A549 (cell line): ENCODE data around the gene LINGO3. TPM values are rescaled to one million over a fixed set of nuclear protein-coding genes. Genes with fewer than 3 reads are reported as not detected.

Source experiments
- ATAC-seq, 2 experiments: fragments of 200-7000 bp in 1 of 2; fragments of >200 bp in 1 of 2; cut with Nextera tagmentation in 1 of 2; cut with Tn5 transposase in 1 of 2; 3 replicates each; pipeline versions ENCODE4 v1.8.0 to v1.9.1; 2018 to 2020; ENCODE audit warnings: mild to moderate bottlenecking in 1 of 2, moderate library complexity in 1 of 2
- CTCF ChIA-PET: fragments of 300-600 bp; sonication (Branson Sonifier 250); formaldehyde crosslinking; extraction: SDS; loops from one replicate; lab custom pipeline; 2021; ENCODE audit warnings: antibody characterized with exemption, inconsistent platforms; lab: Yijun Ruan, JAX
- POLR2A ChIA-PET: fragments of 350-600 bp; formaldehyde crosslinking; extraction: SDS; loops from one replicate; lab custom pipeline; 2021; ENCODE audit warnings: antibody characterized with exemption, inconsistent platforms; lab: Yijun Ruan, JAX
- DNase-seq, 2 experiments: peaks; one replicate each; pipeline versions ENCODE4 v3.0.0 to v3.0.0-alpha.2; 2011 to 2016; ENCODE audit warnings: low read depth in 1 of 2, low spot score in 1 of 2
- FAIRE-seq: peaks from 2 replicates; lab custom pipeline; 2011; peaks lifted over from hg19 to GRCh38; lab: Jason Lieb, UNC
- H3K27ac ChIP-seq, 2 experiments: fragments of >200 bp; sonication (Bioruptor Twin); formaldehyde crosslinking; 3 replicates each; pipeline ENCODE4 v1.5.1; 2016 to 2017
- H3K4me1 ChIP-seq: fragments of >200 bp; sonication (Bioruptor Twin); formaldehyde crosslinking; 3 replicates; pipeline ENCODE4 v1.6.1; 2016
- H3K4me2 ChIP-seq: fragments of >200 bp; sonication (Bioruptor Twin); formaldehyde crosslinking; 3 replicates; pipeline ENCODE4 v1.6.1; 2016
- H3K4me3 ChIP-seq: fragments of >200 bp; sonication (Bioruptor Twin); formaldehyde crosslinking; 3 replicates; pipeline ENCODE4 v1.5.1; 2016
- H3K9me3 ChIP-seq: fragments of >200 bp; sonication (Bioruptor Twin); formaldehyde crosslinking; 3 replicates; pipeline ENCODE4 v1.6.1; 2016
- CBX8 ChIP-seq: fragments of 200-600 bp; sonication (generic); IDR thresholded peaks from 2 replicates; pipeline ENCODE4 v1.6.1; 2016
- CHD2 ChIP-seq: fragments of 150-350 bp; IDR thresholded peaks from 2 replicates; pipeline ENCODE4 v1.6.1; 2014; ENCODE audit warnings: low read length; ENCODE audit not compliant: partially characterized antibody
- CHD4 ChIP-seq: fragments of 200-600 bp; sonication (generic); IDR thresholded peaks from 2 replicates; pipeline ENCODE4 v1.6.1; 2016; ENCODE audit warnings: antibody characterized with exemption, mild to moderate bottlenecking, borderline replicate concordance
- FOSB ChIP-seq: fragments of 250-450 bp; sonication (Bioruptor Pico); IDR thresholded peaks from 2 replicates; pipeline ENCODE4 v1.5.0; 2020; ENCODE audit warnings: mild to moderate bottlenecking, moderate library complexity
- FOSL2 ChIP-seq, 2 experiments: fragments of 450-650 bp in 1 of 2; fragments of >200 bp in 1 of 2; sonication (Bioruptor Twin) in 1 of 2; formaldehyde crosslinking; IDR thresholded peaks; 2 replicates each; pipeline versions ENCODE4 v1.5.0 to v1.6.1; 2016 to 2020; ENCODE audit warnings: mild to moderate bottlenecking in 1 of 2, moderate library complexity in 1 of 2
- JUN ChIP-seq, 2 experiments: fragments of >200 bp; sonication (Bioruptor Twin); formaldehyde crosslinking; IDR thresholded peaks; 2 replicates in 1 of 2; 3 replicates in 1 of 2; pipeline ENCODE4 v1.6.1; 2016 to 2017
- KDM5A ChIP-seq: fragments of 200-600 bp; sonication (generic); IDR thresholded peaks from 2 replicates; pipeline ENCODE4 v1.6.1; 2016; ENCODE audit warnings: antibody characterized with exemption, mild to moderate bottlenecking
- RARB ChIP-seq: fragments of 250-450 bp; sonication (Bioruptor Pico); IDR thresholded peaks from 2 replicates; pipeline ENCODE4 v1.8.0; 2021; ENCODE audit warnings: mild to moderate bottlenecking, moderate library complexity
- RCOR1 ChIP-seq: fragments of 150-350 bp; IDR thresholded peaks from 2 replicates; pipeline ENCODE4 v1.6.1; 2014; ENCODE audit warnings: antibody characterized with exemption, low read length, low read depth
- ZC3H11A ChIP-seq: fragments of 450-650 bp; IDR thresholded peaks from 2 replicates; pipeline ENCODE4 v1.6.1; 2014; ENCODE audit warnings: antibody characterized with exemption, mild to moderate bottlenecking
- ZNF302 ChIP-seq: fragments of 250-450 bp; sonication (Bioruptor Pico); IDR thresholded peaks from 2 replicates; pipeline ENCODE4 v1.9.0; 2021; ENCODE audit warnings: inconsistent platforms, mild to moderate bottlenecking, moderate library complexity
- WGBS: methylation state at CpG from one replicate; pipeline ENCODE4 v1.1.6; 2017; ENCODE audit errors: missing lambda C conversion rate; 5-methylcytosine and 5-hydroxymethylcytosine counted together
- polyA plus RNA-seq, 4 experiments: library from polyadenylated mRNA; depleted of rRNA in 3 of 4; stranded (reverse); fragments of >200 nt; fragmentation: RNase III in 1 of 4; extraction: RNeasy Plus Mini Kit Qiagen cat#74134 plus additional on column Dnase treatment in 1 of 4; gene quantifications; 2 replicates in 3 of 4; 3 replicates in 1 of 4; pipeline ENCODE4 v1.2.3, GENCODE V29; 2011 to 2017
- TF ChIP-seq, protein P1 (sequence below): fragments of >200 bp; sonication (Bioruptor Twin); formaldehyde crosslinking; IDR thresholded peaks from 2 replicates; pipeline ENCODE4 v1.6.1; 2016
- TF ChIP-seq, protein P2 (sequence below): fragments of >200 bp; sonication (Bioruptor Twin); formaldehyde crosslinking; IDR thresholded peaks from 3 replicates; pipeline ENCODE4 v1.5.1; 2016
- TF ChIP-seq, protein P3 (sequence below): fragments of 250-450 bp; sonication (Bioruptor Pico); IDR thresholded peaks from 2 replicates; pipeline ENCODE4 v1.5.0; 2021; ENCODE audit warnings: mild to moderate bottlenecking, moderate library complexity, borderline replicate concordance
- TF ChIP-seq, protein P4 (sequence below): IDR thresholded peaks from 2 replicates; pipeline ENCODE4 v1.6.1; 2012

The LINGO3 gene
- polyA plus RNA-seq, 2 of the 4 experiments (the other 2 are of a cell fraction), result not detected

DNA sequence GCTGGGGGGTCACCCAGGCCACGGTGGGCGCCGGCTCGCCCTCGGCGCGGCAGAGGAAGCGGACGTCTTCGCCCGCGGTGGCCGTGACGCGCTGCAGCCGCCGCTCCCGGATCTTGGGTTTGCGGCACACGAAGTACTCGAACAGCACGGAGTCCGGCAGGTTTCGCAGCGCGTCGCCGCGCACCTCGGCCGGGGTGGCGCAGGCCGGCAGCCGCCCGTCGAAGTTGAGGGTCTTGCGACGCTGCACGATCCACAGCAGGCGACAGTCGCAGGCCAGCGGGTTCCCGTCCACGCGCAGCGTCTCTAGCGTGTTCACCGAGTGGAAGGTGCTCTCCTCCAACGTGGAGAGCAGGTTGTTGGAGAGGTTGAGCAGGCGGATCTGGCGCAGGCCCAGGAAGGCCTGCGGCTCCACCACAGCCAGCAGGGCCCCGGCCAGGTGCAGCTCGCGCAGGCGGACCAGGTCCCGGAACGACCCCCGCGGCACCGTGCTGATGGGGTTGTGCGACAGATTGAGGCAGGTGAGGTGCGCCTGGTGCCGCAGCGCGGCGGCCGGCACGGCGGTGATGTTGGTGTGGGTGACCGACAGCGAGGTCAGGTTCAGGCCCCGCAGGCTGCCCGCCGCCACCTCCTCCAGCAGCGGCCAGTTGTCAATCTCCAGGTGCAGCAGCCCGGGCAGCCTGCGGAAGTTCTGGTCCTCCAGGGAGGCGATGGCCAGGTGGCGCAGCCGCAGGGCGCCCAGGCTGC is 17.3 kb downstream of the LINGO3 start:
- ChIA-PET CTCF (interaction anchor here (2.7 kb wide), 1 partner anchor 17 kb away, joined by 6 read pairs; no protein-coding TSS in a partner anchor), POLR2A (no interaction called here)
- ATAC-seq, result peak in 1 of 2 experiments; percentile 12; a peak in 2 of 6 replicates
- WGBS, result 46% methylated on average over 13 of the region's 82 CpGs
- TF ChIP-seq, protein P1, sequence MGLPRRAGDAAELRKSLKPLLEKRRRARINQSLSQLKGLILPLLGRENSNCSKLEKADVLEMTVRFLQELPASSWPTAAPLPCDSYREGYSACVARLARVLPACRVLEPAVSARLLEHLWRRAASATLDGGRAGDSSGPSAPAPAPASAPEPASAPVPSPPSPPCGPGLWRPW, result no peak
- no peak for TF ChIP-seq CHD4
- TF ChIP-seq CHD2, result no peak
- no peak for TF ChIP-seq RCOR1
- TF ChIP-seq, all 56 proteins: peak for 0
- H3K9me3 ChIP-seq, result no peaks in the 10 kb centered on the region
- H3K27ac ChIP-seq, result peak overlapping the region in 1 of 2 experiments; percentile 46; a peak in 1 of 6 replicates
- FAIRE-seq (no peak), DNase-seq (no peak)
- peak overlapping the region; percentile 88 for H3K4me2 ChIP-seq
- H3K4me1 ChIP-seq, result peaks cover 5% of the 10 kb centered on the region; the same call in 2 of the 3 replicates
- peak overlapping the region; percentile 40 for H3K4me3 ChIP-seq

DNA sequence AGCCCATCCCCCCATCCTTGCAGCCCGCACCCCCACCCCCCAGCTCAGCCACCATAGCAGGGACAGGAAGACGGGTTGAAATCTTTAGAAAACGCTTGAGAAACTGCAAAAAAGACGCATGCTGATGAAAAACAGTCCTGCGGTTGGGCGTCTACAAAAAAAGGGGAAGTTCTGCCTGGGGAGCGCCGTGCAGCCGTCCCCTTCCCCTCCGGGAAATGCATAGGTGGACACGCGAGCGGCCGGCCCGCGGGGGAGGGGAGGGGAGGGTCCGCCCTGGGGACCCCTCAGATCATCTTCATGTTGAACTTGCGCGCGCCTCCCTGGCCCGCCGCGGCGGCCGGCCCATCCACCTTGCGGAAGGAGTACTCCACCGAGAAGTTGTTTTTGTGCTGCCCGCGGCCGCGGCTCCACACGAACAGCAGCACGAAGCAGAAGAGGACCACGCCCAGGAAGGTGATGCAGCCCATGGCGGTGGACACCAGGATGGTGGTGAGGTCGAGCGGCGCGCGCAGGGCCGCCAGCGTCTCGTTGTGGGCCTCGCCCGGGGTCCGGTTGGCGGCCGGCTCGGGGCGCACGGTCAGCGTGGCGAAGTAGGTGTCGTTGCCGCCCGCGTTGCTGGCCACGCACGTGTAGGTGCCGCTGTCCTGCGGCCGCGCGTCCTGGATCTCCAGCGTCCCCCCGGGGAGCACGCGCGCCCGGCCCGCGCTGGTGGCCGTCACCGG is 18.1 kb downstream of the LINGO3 start:
- Histone ChIP-seq H3K27ac (peak overlapping the region in 1 of 2 experiments; percentile 47; a peak in 3 of 6 replicates), H3K4me1 (peaks cover 5% of the 10 kb centered on the region; the same call in 2 of the 3 replicates), H3K4me3 (peak overlapping the region; percentile 40), H3K9me3 (no peaks in the 10 kb centered on the region), H3K4me2 (peak overlapping the region; percentile 88)
- ATAC-seq (peak; percentile 35 to 46; a peak in 3 of 6 replicates), DNase-seq (no peak), FAIRE-seq (no peak)
- POLR2A ChIA-PET, result no interaction called here
- 6% methylated on average over 15 of the region's 74 CpGs for WGBS
- TF ChIP-seq JUN (IDR thresholded peaks at IDR 0.05) (no peak), FOSL2 (IDR thresholded peaks at IDR 0.05) (no peak), FOSL2 (CRISPR knock-in tag; IDR thresholded peaks at IDR 0.05) (no peak), RARB (CRISPR knock-in tag) (no peak), ZNF302 (CRISPR knock-in tag) (no peak), ZC3H11A (no peak), CHD4 (no peak), CBX8 (no peak)
- TF ChIP-seq, protein P2, sequence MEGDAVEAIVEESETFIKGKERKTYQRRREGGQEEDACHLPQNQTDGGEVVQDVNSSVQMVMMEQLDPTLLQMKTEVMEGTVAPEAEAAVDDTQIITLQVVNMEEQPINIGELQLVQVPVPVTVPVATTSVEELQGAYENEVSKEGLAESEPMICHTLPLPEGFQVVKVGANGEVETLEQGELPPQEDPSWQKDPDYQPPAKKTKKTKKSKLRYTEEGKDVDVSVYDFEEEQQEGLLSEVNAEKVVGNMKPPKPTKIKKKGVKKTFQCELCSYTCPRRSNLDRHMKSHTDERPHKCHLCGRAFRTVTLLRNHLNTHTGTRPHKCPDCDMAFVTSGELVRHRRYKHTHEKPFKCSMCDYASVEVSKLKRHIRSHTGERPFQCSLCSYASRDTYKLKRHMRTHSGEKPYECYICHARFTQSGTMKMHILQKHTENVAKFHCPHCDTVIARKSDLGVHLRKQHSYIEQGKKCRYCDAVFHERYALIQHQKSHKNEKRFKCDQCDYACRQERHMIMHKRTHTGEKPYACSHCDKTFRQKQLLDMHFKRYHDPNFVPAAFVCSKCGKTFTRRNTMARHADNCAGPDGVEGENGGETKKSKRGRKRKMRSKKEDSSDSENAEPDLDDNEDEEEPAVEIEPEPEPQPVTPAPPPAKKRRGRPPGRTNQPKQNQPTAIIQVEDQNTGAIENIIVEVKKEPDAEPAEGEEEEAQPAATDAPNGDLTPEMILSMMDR, result no peak
- TF ChIP-seq, protein P3, sequence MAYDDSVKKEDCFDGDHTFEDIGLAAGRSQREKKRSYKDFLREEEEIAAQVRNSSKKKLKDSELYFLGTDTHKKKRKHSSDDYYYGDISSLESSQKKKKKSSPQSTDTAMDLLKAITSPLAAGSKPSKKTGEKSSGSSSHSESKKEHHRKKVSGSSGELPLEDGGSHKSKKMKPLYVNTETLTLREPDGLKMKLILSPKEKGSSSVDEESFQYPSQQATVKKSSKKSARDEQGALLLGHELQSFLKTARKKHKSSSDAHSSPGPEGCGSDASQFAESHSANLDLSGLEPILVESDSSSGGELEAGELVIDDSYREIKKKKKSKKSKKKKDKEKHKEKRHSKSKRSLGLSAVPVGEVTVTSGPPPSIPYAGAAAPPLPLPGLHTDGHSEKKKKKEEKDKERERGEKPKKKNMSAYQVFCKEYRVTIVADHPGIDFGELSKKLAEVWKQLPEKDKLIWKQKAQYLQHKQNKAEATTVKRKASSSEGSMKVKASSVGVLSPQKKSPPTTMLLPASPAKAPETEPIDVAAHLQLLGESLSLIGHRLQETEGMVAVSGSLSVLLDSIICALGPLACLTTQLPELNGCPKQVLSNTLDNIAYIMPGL (CRISPR knock-in tag), result no peak
- CTCF ChIA-PET, result interaction anchor here (2.6 to 2.7 kb wide), 2 partner anchors 15 to 16 kb away, joined by 6 to 11 read pairs; no protein-coding TSS in a partner anchor

DNA sequence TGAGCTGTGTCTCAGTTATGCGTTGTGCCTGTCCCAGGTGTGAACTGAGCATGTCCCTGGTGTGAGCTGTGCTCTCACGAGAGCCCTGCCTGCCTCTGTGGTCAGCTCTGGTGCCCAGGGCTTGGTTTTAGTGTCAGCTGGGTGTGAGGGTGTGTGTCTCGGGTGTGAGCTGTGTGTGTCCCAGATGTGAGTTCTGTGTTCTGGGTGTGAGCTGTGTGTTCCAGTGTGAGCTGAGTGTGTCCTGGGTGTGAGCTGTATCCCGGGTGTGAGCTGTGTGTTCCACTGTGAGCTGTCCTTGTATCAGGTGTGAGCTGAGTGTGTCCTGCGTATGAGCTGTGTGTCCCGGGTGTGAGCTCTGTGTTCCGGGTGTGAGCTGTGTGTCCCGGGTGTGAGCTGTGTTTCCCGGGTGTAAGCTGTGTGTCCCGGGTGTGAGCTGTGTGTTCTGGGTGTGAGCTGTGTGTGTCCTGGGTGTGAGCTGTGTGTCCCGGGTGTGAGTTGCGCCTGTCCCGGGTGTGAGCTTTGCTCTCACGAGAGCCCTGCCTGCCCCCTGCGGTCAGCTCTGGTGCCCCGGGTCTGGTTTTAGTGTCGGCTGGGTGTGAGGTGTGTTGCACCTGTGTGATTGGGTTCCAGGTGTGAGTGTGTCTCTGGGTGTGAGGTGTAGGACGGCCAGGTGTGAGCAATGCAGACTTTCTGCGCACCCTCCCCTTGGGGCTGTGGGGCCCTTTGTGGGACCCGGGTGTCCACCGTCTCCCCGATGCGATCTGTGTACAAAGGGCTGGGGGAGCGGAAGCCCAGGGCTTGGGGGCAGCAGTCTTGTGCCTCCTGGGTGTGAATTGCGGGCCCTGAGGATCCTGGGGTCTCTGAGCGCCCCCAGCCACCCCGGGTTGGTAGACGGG is 18.9 kb downstream of the LINGO3 start:
- FAIRE-seq, result no peak
- Histone ChIP-seq H3K4me2 (peak overlapping the region; percentile 88), H3K27ac (no peak overlapping the region), H3K4me3 (peak overlapping the region; percentile 40; the same call in 2 of the 3 replicates), H3K4me1 (peaks cover 5% of the 10 kb centered on the region; the same call in 2 of the 3 replicates), H3K9me3 (no peaks in the 10 kb centered on the region)
- 77% methylated on average over 8 of the region's 28 CpGs for WGBS
- CTCF ChIA-PET, result interaction anchor here (0.7 to 2.6 kb wide), 2 partner anchors 14 to 348 kb away, joined by 4 to 11 read pairs; no protein-coding TSS in a partner anchor
- no peak for ATAC-seq
- DNase-seq, result no peak
- POLR2A ChIA-PET, result no interaction called here
- TF ChIP-seq FOSB (CRISPR knock-in tag) (no peak), RCOR1 (no peak), KDM5A (no peak), CHD4 (no peak)
- TF ChIP-seq, protein P4, sequence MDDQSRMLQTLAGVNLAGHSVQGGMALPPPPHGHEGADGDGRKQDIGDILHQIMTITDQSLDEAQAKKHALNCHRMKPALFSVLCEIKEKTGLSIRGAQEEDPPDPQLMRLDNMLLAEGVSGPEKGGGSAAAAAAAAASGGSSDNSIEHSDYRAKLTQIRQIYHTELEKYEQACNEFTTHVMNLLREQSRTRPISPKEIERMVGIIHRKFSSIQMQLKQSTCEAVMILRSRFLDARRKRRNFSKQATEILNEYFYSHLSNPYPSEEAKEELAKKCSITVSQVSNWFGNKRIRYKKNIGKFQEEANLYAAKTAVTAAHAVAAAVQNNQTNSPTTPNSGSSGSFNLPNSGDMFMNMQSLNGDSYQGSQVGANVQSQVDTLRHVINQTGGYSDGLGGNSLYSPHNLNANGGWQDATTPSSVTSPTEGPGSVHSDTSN, result no peak
